ENCODE data around the gene TPK1.

The TPK1 gene

DNA sequence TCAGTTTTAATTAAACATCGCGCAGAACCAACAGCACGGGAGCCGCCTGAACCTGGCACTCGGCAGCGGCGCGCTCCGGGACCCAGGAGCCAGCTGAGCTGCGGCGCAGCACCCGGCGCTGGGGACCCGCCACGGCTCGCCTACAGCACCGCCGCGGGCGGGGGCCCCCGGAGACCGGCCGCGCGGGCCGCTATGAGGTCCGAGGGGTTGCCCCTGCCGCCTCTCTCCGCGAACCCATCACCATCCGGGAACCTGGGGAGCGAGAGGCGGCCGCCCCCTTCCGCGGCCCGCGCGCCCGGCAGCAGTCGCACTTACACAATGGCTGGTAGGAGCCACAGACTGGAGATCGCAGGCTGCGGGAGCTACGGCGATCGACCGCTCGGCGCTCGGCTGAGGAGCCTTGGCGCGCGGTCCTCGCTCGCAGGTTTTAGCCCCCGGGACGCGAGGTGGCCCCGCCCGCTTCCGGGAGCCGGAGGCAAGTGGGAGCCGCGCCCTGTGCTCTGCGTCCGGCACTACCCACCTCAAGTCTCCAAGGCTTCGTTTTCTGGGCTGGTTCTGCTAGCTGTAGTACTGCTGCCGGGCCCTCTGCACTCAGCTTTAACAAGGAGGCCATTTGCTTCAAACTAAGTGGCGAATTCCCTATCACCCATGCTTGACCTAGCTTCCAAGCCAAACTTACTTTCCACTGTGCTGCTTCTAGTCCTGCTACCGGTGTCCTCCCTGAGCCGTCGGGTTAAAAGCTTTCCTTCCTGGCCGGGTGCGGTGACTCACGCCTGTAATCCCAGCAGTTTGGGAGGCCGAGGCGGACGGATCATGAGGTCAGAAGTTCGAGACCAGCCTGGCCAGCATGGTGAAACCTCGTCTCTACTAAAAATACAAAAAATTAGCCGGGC is at the start of gene TPK1:
TSS of gene TPK1 (minus strand) at position 402 of the 893 bp plus-strand sequence. CDS start 451 bp downstream, outside the sequence.
- DNase-seq (ENCODE audit: low read depth in 2 of 2, low spot score in 1 of 2), result peak; percentile 64 to 76

GRCh38 chr7:144885478-144885877 is 49.6 kb upstream of the TPK1 start:
- DNase-seq (ENCODE audit: low read depth in 2 of 2, low spot score in 1 of 2), result no peak

DNA sequence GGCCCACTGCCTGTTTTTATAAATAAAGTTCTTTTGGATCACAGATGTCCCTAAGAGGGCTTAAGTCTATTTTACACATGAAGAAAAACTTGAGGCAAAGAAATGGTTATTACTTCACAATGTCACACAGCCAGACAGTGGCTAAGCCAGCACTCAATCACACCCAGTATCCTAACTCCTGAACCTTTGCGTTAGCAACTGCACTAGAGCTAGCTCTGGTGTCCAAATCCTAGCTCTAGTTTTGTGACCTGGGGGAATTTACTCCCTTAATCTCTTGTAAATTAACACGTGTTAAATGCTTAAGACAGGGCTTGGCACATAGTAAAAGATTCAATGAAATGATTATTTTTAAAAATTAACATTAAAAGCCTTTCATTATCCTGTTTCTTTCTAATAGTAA is 49.0 kb upstream of the TPK1 start:
- DNase-seq (ENCODE audit: low read depth in 2 of 2, low spot score in 1 of 2), result no peak

GRCh38 chr7:144873316-144873845 is 37.5 kb upstream of the TPK1 start:
- DNase-seq (ENCODE audit: low read depth in 2 of 2, low spot score in 1 of 2), result no peak

DNA sequence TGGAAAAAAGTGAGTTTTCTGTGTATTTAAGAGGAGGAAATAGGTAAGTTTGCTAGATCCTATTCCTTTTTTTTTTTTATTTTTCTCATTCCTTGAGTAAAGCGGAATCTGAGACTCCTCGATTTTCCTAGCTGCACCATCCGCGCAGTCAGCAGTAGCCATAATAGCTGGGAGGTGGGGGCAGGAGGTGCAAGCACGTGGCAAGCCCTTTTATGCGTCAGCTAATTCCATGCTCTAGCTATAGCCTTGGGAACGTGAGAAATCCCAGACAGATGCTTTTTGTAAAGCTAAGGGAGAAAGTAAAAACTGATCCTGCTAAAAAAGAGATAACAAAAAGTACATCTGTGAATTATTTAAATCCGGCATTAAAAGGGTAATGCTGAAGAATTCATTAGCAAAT is 33.2 kb upstream of the TPK1 start:
- DNase-seq (ENCODE audit: low read depth in 2 of 2, low spot score in 1 of 2), result no peak

DNA sequence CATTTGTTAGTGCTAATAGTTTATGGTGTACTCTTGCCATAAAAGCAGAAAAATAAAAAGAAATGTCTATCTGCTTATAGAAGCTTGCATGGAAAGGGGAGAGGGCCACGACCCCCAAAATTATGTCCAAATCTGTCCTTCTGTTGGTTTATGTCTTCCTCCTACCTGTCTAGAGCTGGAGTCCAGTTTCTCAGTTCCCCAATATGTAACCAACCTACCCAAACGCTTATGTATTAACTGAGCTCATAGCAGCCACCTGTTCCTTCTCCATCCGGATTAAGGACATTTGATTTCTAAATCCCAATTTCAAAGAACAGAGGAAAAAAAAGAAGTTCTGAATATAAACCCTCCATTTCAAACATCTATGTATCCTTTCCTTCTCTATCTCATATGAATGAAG is 30.3 kb upstream of the TPK1 start:
- DNase-seq (ENCODE audit: low read depth in 2 of 2, low spot score in 1 of 2), result no peak

DNA sequence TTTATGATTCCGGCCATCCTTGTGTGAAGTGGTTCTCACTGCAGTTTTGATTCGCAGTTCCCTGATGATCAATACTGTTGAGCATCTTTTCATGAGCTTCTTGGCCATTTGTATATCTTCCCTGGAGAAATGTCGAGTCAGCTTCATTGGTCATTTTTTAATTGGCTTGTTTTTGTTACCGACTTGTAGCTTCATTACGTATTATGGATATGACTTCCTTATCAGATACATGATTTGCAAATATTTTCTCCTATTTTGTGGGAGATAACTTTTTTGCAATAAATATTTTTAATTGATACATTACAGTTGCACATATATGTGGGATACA is 27.4 kb upstream of the TPK1 start:
- DNase-seq (ENCODE audit: low read depth in 2 of 2, low spot score in 1 of 2), result no peak

DNA sequence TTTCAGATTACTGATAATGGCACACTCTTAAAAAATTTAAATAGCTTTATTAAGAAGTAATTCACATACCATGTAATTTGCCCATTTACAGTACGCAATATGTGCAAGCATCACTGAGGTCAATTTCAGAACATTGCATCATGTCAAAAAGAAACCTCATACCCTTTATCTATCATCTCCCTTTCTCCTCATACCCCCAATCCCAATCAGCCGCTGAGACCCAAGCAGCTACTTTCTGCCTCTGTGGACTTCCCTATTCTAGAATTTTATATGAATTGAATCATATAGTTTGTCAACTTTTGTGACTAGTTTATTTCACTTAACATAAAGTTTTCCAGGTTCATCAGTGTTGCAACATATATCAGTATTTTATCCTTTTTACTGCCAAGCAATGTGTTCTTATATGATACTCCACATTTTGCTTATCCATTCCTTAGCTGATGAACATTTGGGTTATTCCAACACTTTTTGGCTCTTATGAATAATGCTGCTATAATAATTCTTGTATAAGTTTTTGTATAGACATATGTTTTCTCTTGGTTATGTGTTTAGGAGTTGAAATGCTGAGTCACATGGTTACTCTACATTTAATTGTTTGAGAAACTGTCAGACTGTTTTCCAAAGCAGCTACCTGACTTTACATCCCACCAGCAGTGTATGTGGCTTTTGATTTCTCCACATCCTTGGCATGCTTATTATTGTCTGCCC is 26.9 kb upstream of the TPK1 start:
- DNase-seq (ENCODE audit: low read depth in 2 of 2, low spot score in 1 of 2), result no peak

- no peak for DNase-seq (ENCODE audit: low read depth in 2 of 2, low spot score in 1 of 2)
These were observed 23.9 kb upstream of the TPK1 start for GRCh38 chr7:144859739-144860138.

GRCh38 chr7:144857463-144857862 is 21.6 kb upstream of the TPK1 start:
- no peak for DNase-seq (ENCODE audit: low read depth in 2 of 2, low spot score in 1 of 2)

DNA sequence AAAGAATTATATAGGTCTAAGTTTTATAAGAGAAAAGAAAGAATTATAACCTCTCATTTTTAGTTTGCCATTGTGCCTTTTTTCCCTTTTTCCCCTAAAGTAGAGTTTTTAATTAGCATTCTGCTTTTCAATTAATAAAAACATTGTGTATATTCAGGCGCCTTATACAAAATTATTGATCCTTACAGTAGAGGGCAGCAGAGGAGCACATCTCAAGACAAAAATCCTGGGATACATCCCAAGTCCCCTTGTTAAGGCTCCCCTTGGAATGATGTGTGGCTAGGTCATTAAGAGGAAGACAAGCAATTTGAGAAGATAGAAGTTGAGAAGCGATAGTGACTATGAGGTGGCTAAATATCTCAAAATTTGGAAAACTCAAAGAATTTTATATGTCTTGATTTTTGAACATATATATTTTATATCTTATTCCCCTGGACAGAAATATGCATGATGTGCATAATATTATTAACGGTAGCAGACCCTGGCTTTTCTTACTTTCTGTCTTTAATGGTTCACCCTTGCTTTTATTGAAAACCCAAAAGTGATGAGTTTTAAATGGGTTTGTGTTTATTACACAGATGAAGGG is 19.1 kb upstream of the TPK1 start:
- no peak for DNase-seq (ENCODE audit: low read depth in 2 of 2, low spot score in 1 of 2)

DNA sequence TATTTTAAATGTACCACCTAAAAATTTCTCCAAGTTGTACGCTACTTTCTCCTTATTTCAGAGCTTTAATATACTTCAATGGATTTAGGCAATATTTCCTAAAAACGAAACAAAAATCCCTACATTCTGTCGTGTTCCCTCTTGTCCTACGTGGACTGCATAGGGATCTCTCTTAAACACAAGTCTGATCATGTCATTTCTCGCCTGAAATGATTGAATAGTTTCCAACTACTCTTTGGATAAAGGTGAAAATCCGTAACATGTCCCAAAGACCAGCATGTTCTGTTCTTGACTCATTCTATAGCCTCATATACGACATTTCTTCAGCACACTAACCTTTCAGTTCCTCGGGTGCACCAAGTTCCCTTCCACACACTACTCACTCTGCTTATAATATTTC is 17.7 kb upstream of the TPK1 start:
- DNase-seq (ENCODE audit: low read depth in 2 of 2, low spot score in 1 of 2), result no peak

DNA sequence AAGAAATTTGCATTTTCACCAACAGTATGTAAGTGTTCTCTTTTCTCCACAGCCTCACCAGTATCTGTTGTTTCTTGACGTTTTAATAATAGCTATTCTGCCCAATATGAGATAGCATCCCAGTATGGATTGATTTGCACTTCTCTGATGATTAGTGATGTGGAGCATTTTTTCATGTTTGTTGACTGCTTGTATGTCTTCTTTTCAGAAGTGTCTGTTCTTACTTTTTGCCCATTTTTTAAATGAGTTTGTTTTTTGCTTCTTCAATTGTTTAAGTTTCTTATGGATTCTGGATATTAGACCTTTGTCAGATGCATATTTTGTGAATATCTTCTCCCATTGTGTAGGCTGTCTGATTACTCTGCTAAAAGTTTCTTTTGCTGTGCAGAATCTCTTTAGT is 12.2 kb upstream of the TPK1 start:
- no peak for DNase-seq (ENCODE audit: low read depth in 2 of 2, low spot score in 1 of 2)

GRCh38 chr7:144842377-144842851 is 6.6 kb upstream of the TPK1 start:
- DNase-seq (ENCODE audit: low read depth in 2 of 2, low spot score in 1 of 2), result no peak

GRCh38 chr7:144836545-144836842 is 641 bp upstream of the TPK1 start:
- no peak for DNase-seq (ENCODE audit: low read depth in 2 of 2, low spot score in 1 of 2)

DNA sequence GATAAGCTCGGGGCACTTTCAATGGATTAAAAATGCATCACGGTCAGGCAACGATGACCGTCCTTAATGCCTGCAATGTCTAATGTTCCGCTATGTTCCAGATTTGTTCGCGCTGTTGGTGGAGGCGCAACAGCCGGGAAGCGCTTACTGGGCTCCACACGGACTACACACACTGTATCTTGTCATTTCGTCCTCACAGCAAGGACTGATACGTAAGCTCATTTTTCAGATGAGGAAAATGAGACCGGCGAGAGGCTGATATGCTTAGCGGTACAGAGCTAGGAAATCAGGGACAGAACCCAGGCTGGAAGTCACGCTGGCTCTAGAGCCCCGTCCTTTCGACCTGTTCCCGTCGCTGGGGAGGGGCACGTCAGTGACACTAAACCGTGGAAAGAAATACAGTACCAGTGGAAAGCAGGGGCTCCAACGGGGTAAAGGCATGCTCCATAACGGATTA is 670 bp downstream of the TPK1 start:
- peak in 1 of 2 donors; percentile 9 for DNase-seq (ENCODE audit: low read depth in 2 of 2, low spot score in 1 of 2)

GRCh38 chr7:144834641-144835144 is 1.2 kb downstream of the TPK1 start:
- no peak for DNase-seq (ENCODE audit: low read depth in 2 of 2, low spot score in 1 of 2)

DNA sequence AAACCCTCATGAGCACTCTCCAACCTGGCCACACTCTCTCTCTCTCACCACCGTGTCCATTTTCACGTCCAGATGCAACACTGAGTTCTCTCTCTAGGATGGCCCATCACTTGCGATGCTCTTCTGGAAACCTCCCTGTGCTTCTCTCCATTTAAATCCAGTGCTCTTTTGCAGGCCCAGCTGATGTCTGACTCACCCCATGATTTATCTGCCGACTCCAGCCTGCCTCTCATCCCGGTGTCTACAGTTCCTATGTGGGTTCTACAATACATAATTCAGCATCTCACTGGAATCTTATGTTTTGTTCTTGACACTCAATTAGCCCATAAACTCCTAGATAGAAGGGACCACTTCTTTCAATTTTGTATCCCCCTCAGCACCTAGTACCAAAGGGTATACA is 5.0 kb downstream of the TPK1 start:
- DNase-seq (ENCODE audit: low read depth in 2 of 2, low spot score in 1 of 2), result no peak

- DNase-seq (ENCODE audit: low read depth in 2 of 2, low spot score in 1 of 2), result no peak
These were observed 5.6 kb downstream of the TPK1 start for GRCh38 chr7:144830024-144830785.

DNA sequence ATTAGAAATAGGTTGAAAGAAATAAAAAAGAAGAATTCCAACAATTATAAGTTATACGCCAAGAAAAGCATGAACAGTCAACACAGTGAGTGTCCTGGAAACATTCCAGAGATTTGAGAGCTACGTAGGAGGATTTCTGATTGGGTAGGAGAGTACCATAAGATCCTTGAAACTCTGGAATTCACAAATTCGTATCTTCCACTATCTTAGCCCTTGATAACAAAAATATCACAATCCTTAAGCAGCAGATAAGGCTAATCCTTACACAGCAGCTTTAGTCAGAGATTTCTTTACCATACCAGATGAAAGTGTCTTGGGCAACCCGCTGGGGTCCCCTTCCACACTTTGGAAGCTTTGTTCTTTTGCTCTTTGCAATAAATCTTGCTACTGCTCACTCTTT is 8.2 kb downstream of the TPK1 start:
- no peak for DNase-seq (ENCODE audit: low read depth in 2 of 2, low spot score in 1 of 2)

DNA sequence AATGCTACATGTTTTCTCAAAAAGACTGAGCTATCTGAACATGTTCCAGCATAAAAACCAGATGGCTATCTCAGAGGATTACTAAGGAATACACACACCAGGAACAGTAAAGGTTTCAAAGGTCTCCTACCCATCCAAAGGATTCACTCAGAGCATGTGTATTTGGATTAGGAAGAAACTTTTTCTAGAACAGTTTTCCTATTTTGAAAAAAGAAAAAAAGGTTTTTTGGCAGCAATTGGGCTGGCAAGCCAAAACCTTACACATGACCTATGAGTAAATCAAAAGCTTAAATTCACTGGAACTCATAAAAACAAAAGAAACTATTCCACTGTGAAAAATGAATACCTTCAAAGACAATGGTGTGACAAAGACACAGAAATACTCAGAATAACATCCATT is 9.6 kb downstream of the TPK1 start:
- no peak for DNase-seq (ENCODE audit: low read depth in 2 of 2, low spot score in 1 of 2)
